ENCODE data around the gene WDR89.
"Not testable (repeated sequence)": the region's sequence is repeated elsewhere in the genome, so short reads cannot be mapped to it uniquely, and the experiment has no call there.

DNA sequence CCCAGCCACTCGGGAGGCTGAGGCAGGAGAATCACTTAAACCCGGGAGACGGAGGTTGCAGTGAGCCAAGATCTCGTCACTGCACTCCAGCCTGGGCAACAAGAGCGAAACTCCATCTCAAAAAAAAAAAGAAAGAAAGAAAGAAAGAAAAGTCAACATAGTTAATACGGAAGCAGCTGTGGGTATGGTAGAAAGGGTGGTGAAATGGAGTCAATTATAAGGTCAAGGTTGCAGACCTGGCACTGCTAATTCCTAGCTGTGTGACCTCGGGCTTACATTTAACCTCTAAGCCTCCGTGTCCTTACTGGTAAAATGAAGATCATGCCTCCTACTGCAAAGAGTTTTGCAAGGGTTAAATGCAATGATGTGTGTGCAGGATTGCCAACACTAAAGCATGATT, 58.6 kb downstream of the WDR89 start:
- TF ChIP-seq, protein P1, sequence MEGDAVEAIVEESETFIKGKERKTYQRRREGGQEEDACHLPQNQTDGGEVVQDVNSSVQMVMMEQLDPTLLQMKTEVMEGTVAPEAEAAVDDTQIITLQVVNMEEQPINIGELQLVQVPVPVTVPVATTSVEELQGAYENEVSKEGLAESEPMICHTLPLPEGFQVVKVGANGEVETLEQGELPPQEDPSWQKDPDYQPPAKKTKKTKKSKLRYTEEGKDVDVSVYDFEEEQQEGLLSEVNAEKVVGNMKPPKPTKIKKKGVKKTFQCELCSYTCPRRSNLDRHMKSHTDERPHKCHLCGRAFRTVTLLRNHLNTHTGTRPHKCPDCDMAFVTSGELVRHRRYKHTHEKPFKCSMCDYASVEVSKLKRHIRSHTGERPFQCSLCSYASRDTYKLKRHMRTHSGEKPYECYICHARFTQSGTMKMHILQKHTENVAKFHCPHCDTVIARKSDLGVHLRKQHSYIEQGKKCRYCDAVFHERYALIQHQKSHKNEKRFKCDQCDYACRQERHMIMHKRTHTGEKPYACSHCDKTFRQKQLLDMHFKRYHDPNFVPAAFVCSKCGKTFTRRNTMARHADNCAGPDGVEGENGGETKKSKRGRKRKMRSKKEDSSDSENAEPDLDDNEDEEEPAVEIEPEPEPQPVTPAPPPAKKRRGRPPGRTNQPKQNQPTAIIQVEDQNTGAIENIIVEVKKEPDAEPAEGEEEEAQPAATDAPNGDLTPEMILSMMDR (IDR thresholded peaks at IDR 0.05; ENCODE audit: low read depth, low read length, missing input control): not testable (repeated sequence)
- TF ChIP-seq TAF1 (conservative IDR thresholded peaks at IDR 0.05); EGR1 (IDR thresholded peaks at IDR 0.05; ENCODE audit: low read depth in 2 of 2); YY1 (IDR thresholded peaks at IDR 0.05): not testable (repeated sequence)
- TF ChIP-seq, protein P2, sequence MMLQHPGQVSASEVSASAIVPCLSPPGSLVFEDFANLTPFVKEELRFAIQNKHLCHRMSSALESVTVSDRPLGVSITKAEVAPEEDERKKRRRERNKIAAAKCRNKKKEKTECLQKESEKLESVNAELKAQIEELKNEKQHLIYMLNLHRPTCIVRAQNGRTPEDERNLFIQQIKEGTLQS (IDR thresholded peaks at IDR 0.05): not testable (repeated sequence)
- TF ChIP-seq, protein P3, sequence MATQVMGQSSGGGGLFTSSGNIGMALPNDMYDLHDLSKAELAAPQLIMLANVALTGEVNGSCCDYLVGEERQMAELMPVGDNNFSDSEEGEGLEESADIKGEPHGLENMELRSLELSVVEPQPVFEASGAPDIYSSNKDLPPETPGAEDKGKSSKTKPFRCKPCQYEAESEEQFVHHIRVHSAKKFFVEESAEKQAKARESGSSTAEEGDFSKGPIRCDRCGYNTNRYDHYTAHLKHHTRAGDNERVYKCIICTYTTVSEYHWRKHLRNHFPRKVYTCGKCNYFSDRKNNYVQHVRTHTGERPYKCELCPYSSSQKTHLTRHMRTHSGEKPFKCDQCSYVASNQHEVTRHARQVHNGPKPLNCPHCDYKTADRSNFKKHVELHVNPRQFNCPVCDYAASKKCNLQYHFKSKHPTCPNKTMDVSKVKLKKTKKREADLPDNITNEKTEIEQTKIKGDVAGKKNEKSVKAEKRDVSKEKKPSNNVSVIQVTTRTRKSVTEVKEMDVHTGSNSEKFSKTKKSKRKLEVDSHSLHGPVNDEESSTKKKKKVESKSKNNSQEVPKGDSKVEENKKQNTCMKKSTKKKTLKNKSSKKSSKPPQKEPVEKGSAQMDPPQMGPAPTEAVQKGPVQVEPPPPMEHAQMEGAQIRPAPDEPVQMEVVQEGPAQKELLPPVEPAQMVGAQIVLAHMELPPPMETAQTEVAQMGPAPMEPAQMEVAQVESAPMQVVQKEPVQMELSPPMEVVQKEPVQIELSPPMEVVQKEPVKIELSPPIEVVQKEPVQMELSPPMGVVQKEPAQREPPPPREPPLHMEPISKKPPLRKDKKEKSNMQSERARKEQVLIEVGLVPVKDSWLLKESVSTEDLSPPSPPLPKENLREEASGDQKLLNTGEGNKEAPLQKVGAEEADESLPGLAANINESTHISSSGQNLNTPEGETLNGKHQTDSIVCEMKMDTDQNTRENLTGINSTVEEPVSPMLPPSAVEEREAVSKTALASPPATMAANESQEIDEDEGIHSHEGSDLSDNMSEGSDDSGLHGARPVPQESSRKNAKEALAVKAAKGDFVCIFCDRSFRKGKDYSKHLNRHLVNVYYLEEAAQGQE (IDR thresholded peaks at IDR 0.05): not testable (repeated sequence)
- TF ChIP-seq, protein P4, sequence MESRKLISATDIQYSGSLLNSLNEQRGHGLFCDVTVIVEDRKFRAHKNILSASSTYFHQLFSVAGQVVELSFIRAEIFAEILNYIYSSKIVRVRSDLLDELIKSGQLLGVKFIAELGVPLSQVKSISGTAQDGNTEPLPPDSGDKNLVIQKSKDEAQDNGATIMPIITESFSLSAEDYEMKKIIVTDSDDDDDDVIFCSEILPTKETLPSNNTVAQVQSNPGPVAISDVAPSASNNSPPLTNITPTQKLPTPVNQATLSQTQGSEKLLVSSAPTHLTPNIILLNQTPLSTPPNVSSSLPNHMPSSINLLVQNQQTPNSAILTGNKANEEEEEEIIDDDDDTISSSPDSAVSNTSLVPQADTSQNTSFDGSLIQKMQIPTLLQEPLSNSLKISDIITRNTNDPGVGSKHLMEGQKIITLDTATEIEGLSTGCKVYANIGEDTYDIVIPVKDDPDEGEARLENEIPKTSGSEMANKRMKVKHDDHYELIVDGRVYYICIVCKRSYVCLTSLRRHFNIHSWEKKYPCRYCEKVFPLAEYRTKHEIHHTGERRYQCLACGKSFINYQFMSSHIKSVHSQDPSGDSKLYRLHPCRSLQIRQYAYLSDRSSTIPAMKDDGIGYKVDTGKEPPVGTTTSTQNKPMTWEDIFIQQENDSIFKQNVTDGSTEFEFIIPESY (IDR thresholded peaks at IDR 0.05): not testable (repeated sequence)

All from liver (tissue), 3 donors.